ENCODE data around the gene FOXO4.

The FOXO4 gene

DNA sequence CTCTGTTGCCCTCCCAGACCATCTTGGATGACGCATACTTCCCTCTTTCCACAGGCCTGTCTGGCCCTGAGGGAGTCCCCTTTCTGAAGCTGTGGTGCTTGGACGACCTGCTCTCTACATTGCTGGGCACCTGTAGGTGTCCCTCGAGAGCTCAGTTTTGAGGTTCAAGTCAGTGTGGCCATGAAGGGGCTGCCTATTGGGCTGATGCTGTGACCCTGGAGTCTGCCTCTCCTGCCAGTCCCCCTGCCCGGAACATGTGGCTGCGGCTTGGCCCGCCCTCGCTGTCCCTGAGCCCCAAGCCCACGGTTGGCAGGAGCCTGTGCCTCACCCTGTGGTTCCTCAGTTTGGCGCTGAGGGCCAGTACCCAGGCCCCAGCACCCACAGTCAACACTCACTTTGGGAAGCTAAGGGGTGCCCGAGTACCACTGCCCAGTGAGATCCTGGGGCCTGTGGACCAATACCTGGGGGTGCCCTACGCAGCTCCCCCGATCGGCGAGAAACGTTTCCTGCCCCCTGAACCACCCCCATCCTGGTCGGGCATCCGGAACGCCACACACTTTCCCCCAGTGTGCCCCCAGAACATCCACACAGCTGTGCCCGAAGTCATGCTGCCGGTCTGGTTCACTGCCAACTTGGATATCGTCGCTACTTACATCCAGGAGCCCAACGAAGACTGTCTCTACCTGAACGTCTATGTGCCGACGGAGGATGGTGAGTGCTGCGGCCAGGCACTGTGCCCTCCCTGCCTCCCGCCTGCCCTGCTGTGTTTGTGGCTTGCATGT, 52.0 kb downstream of the FOXO4 start:
- no peak for DNase-seq

DNA sequence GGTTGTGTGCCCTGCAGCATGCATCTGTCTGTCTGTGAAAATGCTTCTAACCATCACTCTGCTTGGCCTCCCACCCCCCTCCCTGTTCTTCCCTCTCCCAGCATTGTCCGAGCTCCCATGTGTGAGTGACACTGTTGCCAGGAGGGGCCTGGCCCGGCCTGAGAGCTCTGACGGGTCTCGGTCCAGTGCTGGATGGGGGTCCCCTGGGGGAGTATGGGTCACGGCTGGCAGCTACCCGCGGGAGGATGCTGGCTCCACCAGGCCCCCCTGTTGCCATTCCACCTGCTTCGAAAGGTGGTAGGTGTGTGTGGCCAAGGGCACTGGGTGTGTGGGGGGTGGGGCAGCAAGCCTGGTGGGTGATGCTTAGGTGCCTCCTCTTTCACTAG, 52.6 kb downstream of the FOXO4 start:
- DNase-seq: no peak

DNA sequence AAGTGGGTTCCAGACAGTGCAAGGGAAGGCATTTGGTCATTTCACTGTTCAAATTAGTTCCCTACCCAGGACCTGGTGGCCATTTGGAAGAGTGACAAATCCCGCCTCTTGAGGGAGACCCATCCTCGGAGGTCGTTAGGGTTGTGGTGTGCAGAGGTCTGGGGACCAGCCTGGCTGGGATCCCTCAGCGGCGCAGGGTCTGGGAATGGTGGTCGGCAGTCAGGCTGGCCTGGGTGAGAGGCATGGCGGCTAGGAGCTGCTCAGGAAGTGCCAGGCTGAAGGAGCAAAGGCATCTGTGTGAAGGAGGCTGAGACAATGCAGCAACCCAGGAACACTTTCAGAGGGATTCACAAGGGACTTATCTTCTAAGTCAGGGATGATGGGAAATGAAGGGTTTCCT, 55.7 kb downstream of the FOXO4 start:
- DNase-seq: no peak
